Measurements from ENCODE around the gene ZNF804B.
"Not testable (repeated sequence)": the region's sequence is repeated elsewhere in the genome, so short reads cannot be mapped to it uniquely, and the experiment has no call there.

The ZNF804B gene

GRCh38 chr7:89077992-89078391, 318.5 kb downstream of the ZNF804B start:
- no peak for DNase-seq (ENCODE audit: low read depth, low spot score)

- no peak for DNase-seq (ENCODE audit: low read depth, low spot score)
These were observed 326.1 kb downstream of the ZNF804B start for GRCh38 chr7:89085580-89085979.

- no peak for DNase-seq (ENCODE audit: low read depth, low spot score)
These were observed 332.1 kb downstream of the ZNF804B start for GRCh38 chr7:89091550-89091949.

- no peak for DNase-seq (ENCODE audit: low read depth, low spot score)
These were observed 334.8 kb downstream of the ZNF804B start for GRCh38 chr7:89094269-89094668.

- no peak for DNase-seq (ENCODE audit: low read depth, low spot score)
These were observed 344.1 kb downstream of the ZNF804B start for GRCh38 chr7:89103564-89103963.

GRCh38 chr7:89104748-89105685, 345.5 kb downstream of the ZNF804B start:
- no peak for DNase-seq (ENCODE audit: low read depth, low spot score)

- DNase-seq (ENCODE audit: low read depth, low spot score): no peak
These were observed 364.4 kb downstream of the ZNF804B start for GRCh38 chr7:89123871-89124270.

GRCh38 chr7:89129600-89130375, 370.3 kb downstream of the ZNF804B start:
- DNase-seq (ENCODE audit: low read depth, low spot score): no peak

GRCh38 chr7:89133357-89133756, 373.9 kb downstream of the ZNF804B start:
- no peak for DNase-seq (ENCODE audit: low read depth, low spot score)

GRCh38 chr7:89133819-89134218, 374.3 kb downstream of the ZNF804B start:
- DNase-seq (ENCODE audit: low read depth, low spot score): no peak

- no peak for DNase-seq (ENCODE audit: low read depth, low spot score)
These were observed 386.3 kb downstream of the ZNF804B start for GRCh38 chr7:89145801-89146200.

- no peak for DNase-seq (ENCODE audit: low read depth, low spot score)
These were observed 400.6 kb downstream of the ZNF804B start for GRCh38 chr7:89160107-89160506.

GRCh38 chr7:89165421-89165820, 405.9 kb downstream of the ZNF804B start:
- no peak for DNase-seq (ENCODE audit: low read depth, low spot score)

GRCh38 chr7:89170628-89171027, 411.1 kb downstream of the ZNF804B start:
- no peak for DNase-seq (ENCODE audit: low read depth, low spot score)

- DNase-seq (ENCODE audit: low read depth, low spot score): no peak
These were observed 422.6 kb downstream of the ZNF804B start for GRCh38 chr7:89182116-89182515.

- DNase-seq (ENCODE audit: low read depth, low spot score): no peak
These were observed 424.2 kb downstream of the ZNF804B start for GRCh38 chr7:89183712-89184111.

GRCh38 chr7:89200758-89201157, 441.3 kb downstream of the ZNF804B start:
- DNase-seq (ENCODE audit: low read depth, low spot score): no peak

- DNase-seq (ENCODE audit: low read depth, low spot score): no peak
These were observed 464.4 kb downstream of the ZNF804B start for GRCh38 chr7:89223900-89224395.

GRCh38 chr7:89228688-89229171, 469.2 kb downstream of the ZNF804B start:
- DNase-seq (ENCODE audit: low read depth, low spot score): not testable (repeated sequence)

GRCh38 chr7:89238156-89238555, 478.7 kb downstream of the ZNF804B start:
- DNase-seq (ENCODE audit: low read depth, low spot score): no peak

GRCh38 chr7:89246196-89246595, 486.7 kb downstream of the ZNF804B start:
- no peak for DNase-seq (ENCODE audit: low read depth, low spot score)

- DNase-seq (ENCODE audit: low read depth, low spot score): no peak
These were observed 487.7 kb downstream of the ZNF804B start for GRCh38 chr7:89247207-89247606.

All from activated CD4-positive, CD25-positive, alpha-beta regulatory T cell treated with anti-CD3 and anti-CD28 coated beads, Interleukin-2, amount 50 U/mL, for 16 hours (primary cell).